SK-N-MC (cell line): ENCODE measurements around the gene DOCK4.

Experiments
- EZH2 ChIP-seq: fragments of 200-600 bp; sonication (generic); IDR thresholded peaks from one replicate; pipeline ENCODE4 v1.6.1; 2017; ENCODE audit warnings: antibody characterized with exemption
- FOXP2 ChIP-seq: optimal IDR thresholded peaks from 2 replicates; pipeline ENCODE3; 2011; ENCODE audit warnings: mild to moderate bottlenecking, moderate library complexity; ENCODE audit not compliant: insufficient read depth; ENCODE audit errors: extremely low read length, control extremely low read depth
- POLR2AphosphoS5 ChIP-seq: IDR thresholded peaks from 2 replicates; pipeline ENCODE4 v1.6.1; 2012; ENCODE audit warnings: mild to moderate bottlenecking, low read depth, low read length, borderline replicate concordance

DNA sequence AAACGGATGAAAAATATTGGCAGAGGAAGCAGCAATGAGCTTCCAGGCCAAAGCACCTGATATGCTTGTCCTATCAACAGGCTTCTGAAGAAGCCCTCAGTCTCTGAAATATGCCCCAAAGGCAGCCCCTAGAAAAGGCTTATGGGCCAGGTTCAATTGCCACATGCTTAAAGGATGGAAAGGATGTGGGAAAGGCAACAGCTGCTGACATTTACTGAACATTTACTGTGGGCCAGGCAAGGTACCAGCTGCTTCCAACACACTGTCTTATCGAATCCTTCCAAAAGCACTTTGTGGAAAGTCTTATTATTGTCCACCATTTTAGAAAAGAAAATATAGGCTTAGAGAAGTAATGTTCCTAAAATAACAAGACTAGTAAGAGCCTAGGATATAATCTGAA lies 56.5 kb downstream of the DOCK4 start:
- TF ChIP-seq EZH2 (no peak), POLR2AphosphoS5 (no peak), FOXP2 (no peak)
